Fibroblast of skin of right quadriceps (primary cell): ENCODE measurements around the gene CIB4.
"Not testable (repeated sequence)": the region's sequence is repeated elsewhere in the genome, so short reads cannot be mapped to it uniquely, and the experiment has no call there.

ENCODE experiments used
- DNase-seq: peaks from one replicate; pipeline ENCODE4 v3.0.0-alpha.2; 2013

CIB4 gene

DNA sequence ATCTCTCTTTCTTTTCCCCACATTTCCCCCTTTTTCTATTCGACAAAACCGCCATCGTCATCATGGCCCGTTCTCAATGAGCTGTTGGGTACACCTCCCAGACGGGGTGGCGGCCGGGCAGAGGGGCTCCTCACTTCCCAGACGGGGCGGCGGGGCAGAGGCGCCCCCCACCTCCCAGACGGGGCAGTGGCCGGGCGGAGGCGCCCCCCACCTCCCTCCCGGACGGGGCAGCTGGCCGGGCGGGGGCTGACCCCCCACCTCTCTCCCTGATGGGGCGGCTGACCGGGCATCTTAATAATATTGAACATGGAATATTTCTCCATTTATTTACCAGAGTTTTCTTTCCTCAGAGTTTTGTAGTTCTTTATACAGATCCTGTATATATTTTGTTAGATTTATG lies 24.1 kb upstream of the CIB4 start:
- DNase-seq = not testable (repeated sequence)

DNA sequence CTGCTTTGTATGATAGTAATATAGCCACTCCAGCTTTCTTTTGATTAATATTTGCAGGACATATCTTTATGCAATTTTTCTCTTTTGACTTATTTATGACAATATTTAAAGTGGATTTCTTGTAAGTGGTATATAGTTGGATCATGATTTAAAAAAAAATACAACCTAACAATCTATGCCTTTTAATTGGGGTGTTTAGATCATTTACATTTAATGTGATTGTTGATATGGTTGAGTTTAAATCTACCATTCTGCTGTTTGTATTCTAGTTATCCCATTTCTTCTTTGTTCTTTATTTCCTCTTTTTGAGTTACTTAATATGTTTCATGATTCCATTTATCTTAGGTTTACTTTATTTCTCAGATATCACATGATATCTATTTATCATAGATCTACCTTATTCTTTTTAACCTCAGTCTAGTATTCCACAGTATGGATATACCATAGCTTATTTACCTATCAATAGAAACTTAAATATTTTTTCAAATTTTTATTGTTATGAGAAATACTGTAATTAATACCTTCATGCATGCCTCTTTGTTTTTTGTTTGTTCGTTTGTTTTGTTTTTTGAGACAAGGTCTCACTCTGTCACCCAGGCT lies 19.3 kb upstream of the CIB4 start:
- DNase-seq = no peak

- DNase-seq = no peak
Observed at GRCh38 chr2:26658691-26659346, 17.7 kb upstream of the CIB4 start.

- DNase-seq = no peak
Observed at GRCh38 chr2:26657265-26657664, 16.1 kb upstream of the CIB4 start.

DNA sequence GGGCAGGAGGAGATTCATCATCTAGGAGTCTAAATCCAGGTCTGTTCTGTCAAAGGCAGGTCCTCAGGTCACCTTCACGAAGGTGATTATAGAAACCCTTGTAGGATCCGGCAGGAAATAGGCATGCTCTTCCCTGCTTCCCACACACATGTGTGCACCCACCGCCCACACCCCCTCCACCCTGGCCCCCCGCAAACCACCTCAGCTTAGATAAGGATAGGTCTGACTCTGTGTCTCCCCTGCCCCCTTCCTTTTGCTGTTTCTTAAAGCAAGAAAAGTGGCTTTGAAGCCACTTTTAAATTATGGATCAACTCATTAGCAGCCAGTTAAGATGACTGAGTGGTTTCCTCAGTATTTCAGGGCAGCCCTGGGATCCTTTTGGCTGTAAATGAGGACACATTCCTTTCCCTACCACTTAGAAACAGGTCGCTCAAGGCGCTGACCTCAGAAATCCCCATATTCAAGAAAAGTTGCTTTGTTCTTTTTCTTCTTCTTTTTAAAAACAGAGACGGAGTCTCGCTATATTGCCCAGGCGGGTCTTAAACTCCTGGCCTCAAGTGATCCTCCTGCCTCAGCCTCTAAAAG lies 14.5 kb upstream of the CIB4 start:
- no peak for DNase-seq

DNA sequence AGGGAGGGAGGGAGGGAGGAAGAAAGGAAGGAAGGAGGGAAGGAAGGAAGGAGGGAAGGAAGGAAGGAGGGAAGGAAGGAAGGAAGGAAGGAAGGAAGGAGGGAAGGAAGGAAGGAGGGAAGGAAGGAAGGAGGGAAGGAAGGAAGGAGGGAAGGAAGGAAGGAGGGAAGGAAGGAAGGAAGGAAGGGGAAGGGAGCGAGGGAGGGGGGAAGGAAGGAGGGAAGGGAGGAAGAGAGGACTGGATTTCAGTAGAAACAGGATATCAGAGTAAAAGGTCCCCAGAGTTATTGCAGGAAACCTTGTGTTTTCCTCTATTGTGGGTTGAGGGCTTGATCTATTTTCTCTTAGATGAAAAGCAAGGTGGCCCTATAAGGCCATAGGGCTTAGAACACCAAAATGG lies 14.0 kb upstream of the CIB4 start:
- DNase-seq = not testable (repeated sequence)

DNA sequence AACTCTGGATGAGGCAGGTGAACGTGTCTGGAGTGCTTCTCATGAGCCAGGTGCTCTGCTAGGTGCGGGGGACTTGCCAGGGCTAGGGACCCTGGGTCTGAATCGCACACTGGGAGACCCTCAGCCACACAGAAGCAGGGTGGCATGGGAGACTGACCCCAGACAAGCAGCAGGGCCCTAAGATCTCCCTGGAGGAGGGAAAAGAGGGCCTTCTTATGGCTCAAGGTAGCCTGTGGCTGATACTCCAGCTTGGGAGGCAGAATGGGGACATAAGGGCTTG lies 12.8 kb upstream of the CIB4 start:
- no peak for DNase-seq

GRCh38 chr2:26653207-26654060 lies 12.3 kb upstream of the CIB4 start:
- no peak for DNase-seq

DNA sequence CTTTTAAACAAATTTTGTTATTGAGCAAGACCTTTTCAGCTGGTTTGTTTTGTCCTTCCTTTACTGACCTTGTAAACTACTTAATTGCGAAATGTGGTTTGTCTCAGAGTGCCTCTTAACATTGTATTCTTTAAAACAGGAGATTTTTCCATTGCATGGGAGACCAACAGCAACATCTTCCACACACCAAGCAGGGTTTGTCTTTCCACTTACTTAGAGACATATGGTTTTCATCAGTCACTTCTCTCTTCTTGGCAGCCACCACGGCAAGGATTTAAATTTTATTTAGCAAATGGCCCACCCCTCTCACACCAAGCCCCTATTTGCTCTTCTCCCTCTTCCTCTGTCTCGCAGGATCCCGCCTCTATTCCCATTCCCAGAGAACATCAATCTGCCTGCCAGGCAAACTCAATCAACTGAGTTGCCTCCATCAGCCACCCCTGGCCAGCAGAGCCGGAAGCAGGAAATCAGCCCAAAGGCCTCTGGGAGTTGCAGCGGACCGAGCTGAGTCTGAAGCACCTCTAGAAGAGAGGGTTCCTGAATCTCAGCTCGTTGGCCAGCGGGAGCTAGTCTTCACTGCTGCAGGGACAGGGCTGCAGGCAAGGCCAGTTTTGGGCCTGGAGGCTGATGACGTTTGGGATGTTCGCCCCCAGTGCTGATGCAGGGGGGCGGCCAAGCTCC lies 11.3 kb upstream of the CIB4 start:
- DNase-seq = peak; percentile 7

DNA sequence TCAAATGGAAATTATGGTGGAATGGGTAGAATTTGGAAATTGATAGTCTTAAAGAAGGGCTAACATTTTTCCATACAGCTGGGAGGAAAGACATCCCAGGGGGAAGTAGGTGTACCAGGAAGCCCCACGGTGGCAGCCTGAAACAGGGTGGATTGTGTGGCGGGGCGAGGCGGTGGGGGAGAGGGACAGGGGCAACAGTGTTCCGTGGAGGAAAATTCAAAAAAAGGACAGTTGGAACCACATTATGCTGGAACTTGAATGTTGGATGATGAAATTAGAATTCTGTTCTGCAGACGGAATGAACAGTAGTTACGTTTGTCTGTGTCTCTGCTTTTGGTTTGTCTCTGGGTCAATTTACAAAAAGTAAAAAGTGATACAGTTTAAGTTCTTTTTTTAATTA lies 10.6 kb upstream of the CIB4 start:
- DNase-seq = no peak

GRCh38 chr2:26651470-26651771 lies 10.3 kb upstream of the CIB4 start:
- DNase-seq = no peak

DNA sequence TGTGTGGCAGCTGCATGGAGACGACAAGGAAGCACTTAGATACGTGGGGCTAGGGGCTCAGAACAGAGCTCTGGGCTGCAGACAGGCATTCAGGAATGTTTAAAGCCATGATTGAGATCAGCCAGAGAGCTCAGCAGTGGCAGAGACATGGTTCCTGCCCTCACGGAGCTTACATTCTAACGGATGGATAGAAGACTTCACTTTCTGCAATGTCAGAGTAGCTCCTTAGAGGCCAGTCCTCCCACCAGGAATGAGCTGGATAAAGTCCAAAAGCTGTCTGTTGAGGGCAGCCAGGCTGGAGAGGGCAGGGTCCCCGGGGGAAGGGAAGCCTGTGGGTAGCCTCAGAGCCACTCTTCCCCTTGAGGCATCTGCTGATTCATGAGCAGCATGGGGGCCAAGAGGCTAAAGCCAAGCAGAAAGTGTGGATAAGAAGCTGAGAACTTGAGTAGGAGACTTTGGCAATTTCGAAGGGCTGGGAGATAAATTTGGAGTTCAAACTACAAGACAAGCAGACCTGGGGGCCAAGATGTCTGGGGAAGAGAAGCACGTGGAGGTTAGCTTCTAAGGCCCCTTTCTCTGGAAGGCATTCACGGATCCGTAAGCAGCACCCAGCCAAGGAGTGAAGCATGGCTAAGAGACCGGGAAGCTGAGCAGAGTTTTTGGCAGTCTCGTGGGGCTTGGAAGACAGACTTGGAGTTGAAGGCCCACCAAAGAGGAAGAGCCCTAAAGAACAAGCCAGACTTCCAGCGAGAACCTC lies 9.7 kb upstream of the CIB4 start:
- no peak for DNase-seq

DNA sequence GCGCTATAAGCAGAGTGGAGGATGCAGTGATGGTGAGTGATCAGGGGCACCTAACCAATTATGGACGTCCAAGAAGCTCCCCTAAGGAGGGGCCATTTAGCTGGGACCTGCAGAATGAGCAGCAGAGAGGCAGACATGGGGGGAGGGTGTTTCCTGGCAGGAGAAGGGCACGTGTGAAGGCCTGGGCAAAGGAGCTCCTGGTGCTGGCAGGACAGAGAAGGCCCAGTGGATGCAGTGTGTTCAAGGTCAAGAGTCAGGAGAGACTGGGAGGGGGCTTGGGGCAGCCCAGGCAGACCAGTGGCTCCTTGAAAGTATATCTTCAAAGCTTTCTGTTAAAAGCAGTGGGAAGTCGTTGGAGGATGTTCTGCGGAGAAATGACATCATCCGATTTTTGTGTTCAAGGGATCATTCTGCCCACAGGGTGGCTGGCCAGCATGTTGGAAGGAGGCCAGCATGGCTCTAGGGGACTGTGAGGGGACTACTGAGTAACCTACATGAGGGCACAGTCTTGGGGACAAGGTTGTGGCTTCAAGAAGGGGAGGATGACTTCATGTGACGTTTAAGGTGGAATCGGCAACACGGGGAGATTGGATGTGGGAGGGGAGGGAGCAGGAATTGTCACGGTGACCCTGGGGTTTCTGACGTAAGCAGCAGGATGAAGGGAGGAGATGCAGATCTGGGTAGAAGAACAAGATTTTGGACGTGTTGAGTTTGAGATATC lies 9.0 kb upstream of the CIB4 start:
- no peak for DNase-seq

DNA sequence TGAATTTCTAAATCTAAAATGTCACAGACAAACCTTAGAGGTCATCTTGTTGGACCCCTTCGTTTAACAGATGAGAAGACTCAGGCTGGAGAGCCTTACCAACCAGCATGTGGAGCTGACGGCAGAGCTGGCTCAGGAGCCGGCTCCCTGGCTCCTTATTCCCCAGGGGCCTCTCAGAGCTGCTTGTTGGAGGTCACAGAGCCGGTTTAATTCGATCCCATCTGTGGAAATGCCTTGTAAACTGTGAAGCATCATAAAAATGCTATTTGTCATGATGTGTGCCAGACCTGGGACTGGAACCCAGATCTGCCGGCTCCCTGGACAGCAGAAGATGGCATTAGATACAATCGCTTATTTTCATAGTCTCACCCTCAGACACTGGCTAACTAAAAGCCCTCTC lies 8.2 kb upstream of the CIB4 start:
- DNase-seq = no peak

GRCh38 chr2:26648516-26648915 lies 7.3 kb upstream of the CIB4 start:
- no peak for DNase-seq

DNA sequence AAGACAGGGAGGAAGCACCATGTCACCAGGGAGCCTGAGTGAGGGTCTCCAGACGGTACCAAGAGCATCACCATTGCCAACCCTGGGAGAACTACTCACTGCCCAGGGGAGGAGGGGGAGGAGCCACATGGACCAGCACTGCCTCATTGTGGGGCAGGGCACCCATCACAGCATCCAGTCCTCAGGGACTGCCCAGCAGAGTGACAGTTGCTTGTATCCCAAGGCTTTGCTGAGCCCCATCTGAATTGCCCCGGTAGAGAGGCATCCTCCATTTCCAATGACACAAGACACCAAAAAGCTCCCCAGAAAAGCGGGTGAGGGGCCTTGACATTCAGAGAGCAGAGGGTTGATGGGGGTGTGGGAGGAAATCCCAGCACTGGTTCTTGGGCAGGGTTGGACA lies 6.8 kb upstream of the CIB4 start:
- DNase-seq = no peak

GRCh38 chr2:26646986-26647672 lies 6.0 kb upstream of the CIB4 start:
- no peak for DNase-seq

DNA sequence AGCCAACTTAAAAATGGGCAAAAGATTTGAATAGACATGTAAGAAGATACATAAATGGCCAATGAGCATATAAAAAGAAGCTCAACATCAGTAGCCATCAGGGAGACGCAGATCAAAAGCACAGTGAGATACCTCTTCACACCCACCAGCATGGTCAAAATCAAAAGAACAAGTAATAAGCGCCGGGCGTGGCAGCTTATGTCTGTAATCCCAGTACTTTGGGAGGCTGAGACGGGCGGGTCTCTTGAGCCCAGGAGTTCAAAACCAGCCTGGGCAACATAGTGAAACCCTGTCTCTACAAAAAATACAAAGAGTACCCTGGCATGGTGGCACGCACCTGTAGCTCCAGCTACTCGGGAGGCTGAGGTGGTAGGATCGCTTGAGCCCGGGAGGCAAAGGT lies 4.6 kb upstream of the CIB4 start:
- no peak for DNase-seq

- DNase-seq = no peak
Observed at GRCh38 chr2:26644188-26644835, 3.1 kb upstream of the CIB4 start.

- DNase-seq = no peak
Observed at GRCh38 chr2:26642429-26642828, 1.3 kb upstream of the CIB4 start.

GRCh38 chr2:26640331-26640745 lies 828 bp downstream of the CIB4 start:
- DNase-seq = peak; percentile 21
